ENCODE results near the gene NKX1-1. TPM values are rescaled to one million over a fixed set of nuclear protein-coding genes. Genes with fewer than 3 reads are reported as not detected.

NKX1-1 gene
- total and polyA plus RNA-seq, 7 experiments from 2014 or later = not detected

GRCh38 chr4:1427010-1427409 is 20.8 kb upstream of the NKX1-1 start:
- no peaks in the 10 kb centered on the region for H3K4me1 ChIP-seq (ENCODE audit: control insufficient read depth in 2 of 2, insufficient read depth in 2 of 2, low read length in 2 of 2)
- no peaks in the 10 kb centered on the region for H3K9me3 ChIP-seq (ENCODE audit: control insufficient read depth in 2 of 3, low read length in 3 of 3)
- no peaks in the 10 kb centered on the region for H3K9me3 Mint-ChIP-seq
- no peak overlapping the region for H3K4me3 ChIP-seq (ENCODE audit: low read length)
- ChIA-PET CTCF (no interaction called here), POLR2A (no interaction called here)
- H3K27me3 ChIP-seq (ENCODE audit: control insufficient read depth in 2 of 2, insufficient read depth in 2 of 2, low read length in 2 of 2) = no peaks in the 10 kb centered on the region
- peaks cover 0 to 4% (median 0%) of the 10 kb centered on the region in 5 donors for H3K36me3 Mint-ChIP-seq
- no peak overlapping the region for H3K27ac ChIP-seq (ENCODE audit: low read depth, low read length)
- intact Hi-C loops (cut with micrococcal nuclease) = no loop called here
- ATAC-seq (no peak), DNase-seq (no peak)
- no peaks in the 10 kb centered on the region for H3K4me1 Mint-ChIP-seq
- no peak overlapping the region for H3K4me3 Mint-ChIP-seq
- no peak overlapping the region for H3K27ac Mint-ChIP-seq
- H3K36me3 ChIP-seq (ENCODE audit: control insufficient read depth in 2 of 3, insufficient read depth in 3 of 3, low read length in 3 of 3) = no peaks in the 10 kb centered on the region
- H3K27me3 Mint-ChIP-seq = peaks cover 2 to 46% (median 34%) of the 10 kb centered on the region in 5 donors

- no peaks in the 10 kb centered on the region for H3K4me1 ChIP-seq (ENCODE audit: control insufficient read depth in 2 of 2, insufficient read depth in 2 of 2, low read length in 2 of 2)
- H3K9me3 ChIP-seq (ENCODE audit: control insufficient read depth in 2 of 3, low read length in 3 of 3) = no peaks in the 10 kb centered on the region
- H3K27me3 ChIP-seq (ENCODE audit: control insufficient read depth in 2 of 2, insufficient read depth in 2 of 2, low read length in 2 of 2) = no peaks in the 10 kb centered on the region
- ChIA-PET POLR2A (no interaction called here), CTCF (no interaction called here)
- intact Hi-C loops (cut with micrococcal nuclease) = no loop called here
- H3K9me3 Mint-ChIP-seq = no peaks in the 10 kb centered on the region
- H3K27me3 Mint-ChIP-seq = peaks cover 2 to 67% (median 43%) of the 10 kb centered on the region in 5 donors
- no peak overlapping the region for H3K4me3 Mint-ChIP-seq
- no peaks in the 10 kb centered on the region for H3K4me1 Mint-ChIP-seq
- peaks cover 0 to 5% (median 0%) of the 10 kb centered on the region in 5 donors for H3K36me3 Mint-ChIP-seq
- DNase-seq (no peak), ATAC-seq (no peak)
- no peak overlapping the region for H3K4me3 ChIP-seq (ENCODE audit: low read length)
- H3K27ac Mint-ChIP-seq = no peak overlapping the region
- no peak overlapping the region for H3K27ac ChIP-seq (ENCODE audit: low read depth, low read length)
- H3K36me3 ChIP-seq (ENCODE audit: control insufficient read depth in 2 of 3, insufficient read depth in 3 of 3, low read length in 3 of 3) = no peaks in the 10 kb centered on the region
Observed at GRCh38 chr4:1421657-1422056, 15.4 kb upstream of the NKX1-1 start.

- ATAC-seq (no peak), DNase-seq (no peak)
- no peak overlapping the region for H3K27ac Mint-ChIP-seq
- H3K27me3 Mint-ChIP-seq = peaks cover 9 to 68% (median 48%) of the 10 kb centered on the region in 5 donors
- H3K36me3 ChIP-seq (ENCODE audit: control insufficient read depth in 2 of 3, insufficient read depth in 3 of 3, low read length in 3 of 3) = no peaks in the 10 kb centered on the region
- H3K4me1 Mint-ChIP-seq = peaks cover 0 to 9% (median 0%) of the 10 kb centered on the region in 7 donors
- CTCF ChIA-PET = no interaction called here
- no peaks in the 10 kb centered on the region for H3K9me3 ChIP-seq (ENCODE audit: control insufficient read depth in 2 of 3, low read length in 3 of 3)
- H3K4me1 ChIP-seq (ENCODE audit: control insufficient read depth in 2 of 2, insufficient read depth in 2 of 2, low read length in 2 of 2) = no peaks in the 10 kb centered on the region
- H3K36me3 Mint-ChIP-seq = peaks cover 0 to 8% (median 0%) of the 10 kb centered on the region in 5 donors
- POLR2A ChIA-PET = no interaction called here
- H3K4me3 ChIP-seq (ENCODE audit: low read length) = no peak overlapping the region
- H3K27me3 ChIP-seq (ENCODE audit: control insufficient read depth in 2 of 2, insufficient read depth in 2 of 2, low read length in 2 of 2) = no peaks in the 10 kb centered on the region
- no peak overlapping the region for H3K4me3 Mint-ChIP-seq
- peaks cover 0 to 3% (median 0%) of the 10 kb centered on the region in 11 donors for H3K9me3 Mint-ChIP-seq
- H3K27ac ChIP-seq (ENCODE audit: low read depth, low read length) = no peak overlapping the region
- intact Hi-C loops (cut with micrococcal nuclease) = no loop called here
Observed at GRCh38 chr4:1419708-1420107, 13.5 kb upstream of the NKX1-1 start.

GRCh38 chr4:1418494-1419285 is 12.4 kb upstream of the NKX1-1 start:
- ATAC-seq = no peak
- no peaks in the 10 kb centered on the region for H3K27me3 ChIP-seq (ENCODE audit: control insufficient read depth in 2 of 2, insufficient read depth in 2 of 2, low read length in 2 of 2)
- CTCF ChIA-PET = no interaction called here
- peaks cover 0 to 3% (median 0%) of the 10 kb centered on the region in 11 donors for H3K9me3 Mint-ChIP-seq
- no peaks in the 10 kb centered on the region for H3K4me1 ChIP-seq (ENCODE audit: control insufficient read depth in 2 of 2, insufficient read depth in 2 of 2, low read length in 2 of 2)
- no peaks in the 10 kb centered on the region for H3K36me3 ChIP-seq (ENCODE audit: control insufficient read depth in 2 of 3, insufficient read depth in 3 of 3, low read length in 3 of 3)
- H3K4me3 ChIP-seq (ENCODE audit: low read length) = no peak overlapping the region
- no peaks in the 10 kb centered on the region for H3K9me3 ChIP-seq (ENCODE audit: control insufficient read depth in 2 of 3, low read length in 3 of 3)
- H3K27me3 Mint-ChIP-seq = peaks cover 12 to 66% (median 42%) of the 10 kb centered on the region in 5 donors
- no peak overlapping the region for H3K27ac ChIP-seq (ENCODE audit: low read depth, low read length)
- no peak overlapping the region for H3K4me3 Mint-ChIP-seq
- POLR2A ChIA-PET = no interaction called here
- intact Hi-C loops (cut with micrococcal nuclease) = no loop called here
- no peak overlapping the region for H3K27ac Mint-ChIP-seq
- peaks cover 0 to 9% (median 0%) of the 10 kb centered on the region in 7 donors for H3K4me1 Mint-ChIP-seq
- H3K36me3 Mint-ChIP-seq = peaks cover 0 to 8% (median 0%) of the 10 kb centered on the region in 5 donors
- DNase-seq = no peak

- peaks cover 17 to 74% (median 46%) of the 10 kb centered on the region in 5 donors for H3K27me3 Mint-ChIP-seq
- no peak overlapping the region for H3K4me3 Mint-ChIP-seq
- Histone ChIP-seq H3K4me1 (ENCODE audit: control insufficient read depth in 2 of 2, insufficient read depth in 2 of 2, low read length in 2 of 2) (no peaks in the 10 kb centered on the region), H3K27ac (ENCODE audit: low read depth, low read length) (no peak overlapping the region), H3K4me3 (ENCODE audit: low read length) (no peak overlapping the region), H3K27me3 (ENCODE audit: control insufficient read depth in 2 of 2, insufficient read depth in 2 of 2, low read length in 2 of 2) (no peaks in the 10 kb centered on the region), H3K9me3 (ENCODE audit: control insufficient read depth in 2 of 3, low read length in 3 of 3) (no peaks in the 10 kb centered on the region), H3K36me3 (ENCODE audit: control insufficient read depth in 2 of 3, insufficient read depth in 3 of 3, low read length in 3 of 3) (no peaks in the 10 kb centered on the region)
- DNase-seq (no peak), ATAC-seq (no peak)
- intact Hi-C loops (cut with micrococcal nuclease) = no loop called here
- ChIA-PET CTCF (no interaction called here), POLR2A (no interaction called here)
- H3K36me3 Mint-ChIP-seq = peaks cover 0 to 8% (median 0%) of the 10 kb centered on the region in 5 donors
- H3K9me3 Mint-ChIP-seq = peaks cover 0 to 7% (median 0%) of the 10 kb centered on the region in 11 donors
- peaks cover 0 to 9% (median 0%) of the 10 kb centered on the region in 7 donors for H3K4me1 Mint-ChIP-seq
- no peak overlapping the region for H3K27ac Mint-ChIP-seq
Observed at GRCh38 chr4:1417522-1418390, 11.5 kb upstream of the NKX1-1 start.

- peaks cover 15 to 71% (median 45%) of the 10 kb centered on the region in 5 donors for H3K27me3 Mint-ChIP-seq
- no peaks in the 10 kb centered on the region for H3K4me1 ChIP-seq (ENCODE audit: control insufficient read depth in 2 of 2, insufficient read depth in 2 of 2, low read length in 2 of 2)
- H3K9me3 Mint-ChIP-seq = peaks cover 0 to 7% (median 0%) of the 10 kb centered on the region in 11 donors
- ATAC-seq (no peak), DNase-seq (no peak)
- H3K9me3 ChIP-seq (ENCODE audit: control insufficient read depth in 2 of 3, low read length in 3 of 3) = no peaks in the 10 kb centered on the region
- no peaks in the 10 kb centered on the region for H3K27me3 ChIP-seq (ENCODE audit: control insufficient read depth in 2 of 2, insufficient read depth in 2 of 2, low read length in 2 of 2)
- peak overlapping the region in 1 of 10 donors; percentile 77 for H3K4me3 Mint-ChIP-seq
- no peak overlapping the region for H3K27ac ChIP-seq (ENCODE audit: low read depth, low read length)
- peak overlapping the region in 1 of 9 donors; percentile 73 for H3K27ac Mint-ChIP-seq
- ChIA-PET CTCF (no interaction called here), POLR2A (no interaction called here)
- H3K36me3 ChIP-seq (ENCODE audit: control insufficient read depth in 2 of 3, insufficient read depth in 3 of 3, low read length in 3 of 3) = no peaks in the 10 kb centered on the region
- peaks cover 0 to 4% (median 0%) of the 10 kb centered on the region in 5 donors for H3K36me3 Mint-ChIP-seq
- H3K4me1 Mint-ChIP-seq = peaks cover 0 to 9% (median 0%) of the 10 kb centered on the region in 7 donors
- H3K4me3 ChIP-seq (ENCODE audit: low read length) = no peak overlapping the region
- intact Hi-C loops (cut with micrococcal nuclease) = no loop called here
Observed at GRCh38 chr4:1416948-1417260, 10.7 kb upstream of the NKX1-1 start.

All from naive thymus-derived CD4-positive, alpha-beta T cell (primary cell).